Keratinocyte (primary cell): ENCODE data around the gene CORO1A.
"Not testable (repeated sequence)": the region's sequence is repeated elsewhere in the genome, so short reads cannot be mapped to it uniquely, and the experiment has no call there.

Experiments used
- CTCF ChIP-seq, 3 experiments: IDR thresholded peaks in 1 of 3; conservative IDR thresholded peaks in 1 of 3; optimal IDR thresholded peaks in 1 of 3; 2 replicates in 2 of 3; 3 replicates in 1 of 3; pipeline versions ENCODE3 to v1.5.1; 2011; ENCODE audit warnings: low read length in 3 of 3, mild to moderate bottlenecking in 3 of 3, moderate library complexity in 2 of 3, control low read depth in 1 of 3, inconsistent platforms in 1 of 3; ENCODE audit not compliant: insufficient read depth in 2 of 3; ENCODE audit errors: extremely low read depth in 1 of 3
- EZH2 ChIP-seq: IDR thresholded peaks from one replicate; pipeline ENCODE4 v1.6.1; 2012; ENCODE audit warnings: inconsistent platforms, mild to moderate bottlenecking, low read length, moderate library complexity

- not testable (repeated sequence) for TF ChIP-seq CTCF (optimal IDR thresholded peaks at IDR 0.05 in 1 of 3, IDR thresholded peaks at IDR 0.05 in 1 of 3, conservative IDR thresholded peaks at IDR 0.05 in 1 of 3; ENCODE audit: extremely low read depth in 1 of 3, insufficient read depth in 2 of 3, low read length in 3 of 3); EZH2
Measured at GRCh38 chr16:30170145-30170544, 13.3 kb upstream of the CORO1A start.
